ENCODE measurements around the gene KIF19.

KIF19 gene

DNA sequence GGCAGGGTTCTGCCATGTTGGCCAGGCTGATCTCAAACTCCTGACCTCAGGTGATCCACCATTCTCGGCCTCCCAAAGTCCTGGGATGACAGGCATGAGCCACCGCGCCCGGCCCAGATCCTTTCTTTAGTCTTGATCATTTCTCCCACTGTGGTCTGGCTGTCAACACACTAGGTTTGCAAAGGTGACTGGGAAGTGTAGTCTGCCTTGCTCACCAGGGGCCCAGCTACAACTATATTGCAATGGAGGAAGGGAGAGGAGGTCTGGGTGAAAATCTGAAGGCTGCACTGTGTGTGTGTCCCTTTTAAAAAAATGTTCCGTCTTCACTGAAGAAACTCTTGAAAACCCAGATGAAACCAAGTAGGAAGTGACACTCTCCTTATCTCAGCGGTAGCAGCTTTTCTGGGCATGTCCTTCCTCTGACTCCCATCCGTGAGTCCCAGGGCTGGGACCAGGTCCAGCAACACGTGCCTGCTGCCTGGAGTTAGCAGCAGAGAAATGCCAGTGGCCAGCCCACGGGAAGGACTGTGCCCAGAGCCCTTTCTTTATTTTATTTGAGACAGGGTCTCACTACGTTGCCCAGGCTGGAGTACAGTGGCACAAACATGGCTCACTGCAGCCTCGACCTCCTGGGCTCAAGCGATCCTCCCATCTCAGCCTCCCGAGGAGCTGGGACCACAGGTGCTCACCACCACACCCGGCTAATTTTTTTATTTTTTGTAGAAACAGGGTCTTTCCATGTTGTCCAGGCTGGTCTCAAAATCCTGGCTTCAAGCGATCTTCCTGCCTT lies 17.8 kb upstream of the KIF19 start:
- no peak for DNase-seq

- no peak for DNase-seq
Measured at GRCh38 chr17:74309902-74310301, 16.1 kb upstream of the KIF19 start.

DNA sequence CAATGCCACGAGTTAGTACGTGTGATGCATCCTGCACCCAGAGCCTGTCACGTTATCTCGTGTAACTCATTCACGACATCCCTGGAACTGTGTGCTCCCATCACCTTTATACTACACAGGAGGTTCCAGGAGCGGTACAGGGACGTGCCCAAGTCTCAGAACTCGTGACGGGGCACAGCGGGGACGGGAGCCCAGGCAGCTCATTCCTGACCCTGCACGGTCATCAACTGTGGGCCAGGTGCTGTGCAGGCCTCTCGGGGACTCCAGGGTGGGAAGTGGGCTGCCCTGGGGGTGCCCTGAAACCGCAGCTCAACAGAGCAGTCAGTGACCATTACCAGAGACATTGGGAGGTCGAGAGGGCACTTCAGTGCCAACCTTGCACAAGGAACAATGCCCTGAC lies 11.1 kb upstream of the KIF19 start:
- DNase-seq = no peak

DNA sequence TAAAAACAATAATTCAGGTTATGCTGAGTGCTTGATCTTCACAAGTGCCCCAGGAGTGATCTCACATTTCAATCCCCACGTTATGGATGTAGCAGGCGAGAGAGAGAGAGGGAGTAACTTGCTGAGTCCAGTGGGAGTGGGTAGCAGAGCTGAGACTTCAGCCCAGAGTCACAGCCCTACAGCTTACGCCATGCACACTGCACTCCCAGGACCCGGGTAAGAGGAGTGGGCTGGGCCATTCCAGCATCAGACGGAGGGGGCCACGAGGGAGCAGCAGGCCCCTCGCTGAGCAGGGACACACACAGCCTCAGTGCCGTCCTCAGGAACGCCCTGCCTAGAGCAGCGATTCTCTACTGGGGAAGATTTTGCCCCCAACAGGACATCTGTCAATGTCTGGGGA lies 9.8 kb upstream of the KIF19 start:
- no peak for DNase-seq

DNA sequence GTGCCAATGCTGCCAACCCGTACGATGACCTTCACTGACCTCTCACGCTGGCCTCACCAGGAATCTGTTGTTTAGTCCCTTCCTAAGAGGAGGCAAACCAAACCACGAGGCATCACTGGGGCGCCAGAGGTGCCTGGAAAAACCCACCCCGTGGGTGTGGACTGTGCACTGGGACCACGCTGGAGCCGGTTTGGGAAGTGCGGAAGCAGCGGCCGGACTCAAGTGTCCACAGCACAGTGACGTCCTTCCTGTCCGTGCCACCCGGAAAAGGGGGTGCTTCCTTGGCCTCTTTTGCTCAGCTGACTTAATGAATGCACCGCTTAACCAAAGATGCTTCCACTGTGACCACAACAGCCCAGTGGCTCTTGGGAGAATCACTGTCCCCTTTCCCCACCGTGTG lies 9.0 kb upstream of the KIF19 start:
- no peak for DNase-seq

DNA sequence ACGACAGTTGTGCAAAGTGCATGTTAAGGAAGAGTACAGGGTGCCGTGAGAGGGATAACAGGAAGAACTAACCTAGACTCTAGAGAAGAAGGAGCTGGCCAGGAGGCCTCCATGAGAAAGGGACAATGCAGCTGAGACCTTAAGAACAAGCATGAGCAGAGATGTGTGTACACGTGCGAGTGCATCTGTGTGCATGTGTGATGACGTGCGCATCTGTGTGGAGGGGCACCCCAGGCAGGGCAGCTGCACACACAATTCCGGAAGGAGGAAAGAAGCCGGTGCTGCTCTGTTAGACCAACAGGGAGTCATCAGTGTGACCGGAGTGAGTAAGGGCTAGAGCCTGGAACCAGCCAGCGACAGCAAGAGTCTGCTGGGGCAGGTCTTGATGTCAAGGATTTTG lies 7.6 kb upstream of the KIF19 start:
- no peak for DNase-seq

GRCh38 chr17:74324521-74324920 lies 1.5 kb upstream of the KIF19 start:
- DNase-seq = no peak

- no peak for DNase-seq
Measured at GRCh38 chr17:74325376-74325742, 667 bp upstream of the KIF19 start.

DNA sequence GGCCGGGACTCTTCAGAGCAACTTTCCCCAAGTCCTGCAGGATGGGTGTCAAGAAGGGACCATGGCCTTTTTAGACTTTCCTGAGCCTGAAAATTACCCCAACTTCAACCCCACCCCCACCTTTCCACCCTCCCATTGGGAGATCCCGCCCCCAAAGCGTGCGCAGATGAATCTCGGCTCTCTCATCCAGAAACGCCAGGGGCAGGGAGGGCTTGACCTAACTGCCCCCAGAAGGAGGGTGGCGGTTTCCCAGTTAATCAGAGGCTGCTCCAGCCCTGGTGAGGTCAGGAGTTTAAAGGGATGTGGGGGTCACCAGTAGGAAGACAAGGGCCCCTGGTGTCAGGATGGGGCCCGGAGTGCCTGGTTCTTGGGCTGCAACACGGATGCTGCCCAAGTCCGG lies 480 bp downstream of the KIF19 start:
- DNase-seq = no peak

- no peak for DNase-seq
Measured at GRCh38 chr17:74328487-74328886, 2.5 kb downstream of the KIF19 start.

DNA sequence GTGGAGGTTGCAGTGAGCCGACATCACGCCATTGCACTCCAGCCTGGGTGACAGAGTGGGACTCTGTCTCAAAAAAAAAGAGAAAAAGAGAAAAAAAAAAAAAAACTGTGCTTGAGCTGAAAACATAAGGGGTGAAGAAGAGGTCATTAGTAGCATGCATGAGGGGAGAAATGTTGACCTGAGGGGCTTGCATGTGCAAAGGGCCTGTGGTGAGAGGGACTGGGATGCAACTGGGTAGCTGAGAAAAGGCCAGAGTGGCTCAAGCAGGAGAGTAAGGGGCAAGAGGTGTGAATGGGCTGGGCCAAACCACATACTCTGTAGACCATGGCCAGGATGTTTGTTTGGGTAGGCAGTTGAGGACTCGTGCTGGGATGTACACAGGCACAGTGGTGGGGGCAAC lies 3.4 kb downstream of the KIF19 start:
- no peak for DNase-seq

DNA sequence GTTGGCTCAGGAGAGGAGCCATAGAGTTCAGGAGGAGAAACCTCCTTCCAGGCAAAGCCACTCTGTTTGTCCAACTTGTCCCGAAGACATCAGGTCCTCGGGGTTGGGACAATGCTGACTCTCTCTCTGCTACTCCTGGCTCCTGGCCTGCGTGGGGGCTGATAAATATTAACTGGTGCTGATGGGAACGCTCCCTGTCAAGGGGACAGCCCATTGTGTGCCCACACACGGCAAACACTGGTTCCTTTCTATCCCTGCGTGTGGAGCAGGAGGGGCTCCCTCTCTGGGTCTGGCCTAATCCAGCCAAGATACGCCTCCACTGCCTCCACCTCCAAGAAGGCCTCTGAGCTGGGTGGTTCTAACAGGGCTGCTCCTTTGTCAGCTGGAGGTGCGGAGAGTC lies 4.4 kb downstream of the KIF19 start:
- no peak for DNase-seq

DNA sequence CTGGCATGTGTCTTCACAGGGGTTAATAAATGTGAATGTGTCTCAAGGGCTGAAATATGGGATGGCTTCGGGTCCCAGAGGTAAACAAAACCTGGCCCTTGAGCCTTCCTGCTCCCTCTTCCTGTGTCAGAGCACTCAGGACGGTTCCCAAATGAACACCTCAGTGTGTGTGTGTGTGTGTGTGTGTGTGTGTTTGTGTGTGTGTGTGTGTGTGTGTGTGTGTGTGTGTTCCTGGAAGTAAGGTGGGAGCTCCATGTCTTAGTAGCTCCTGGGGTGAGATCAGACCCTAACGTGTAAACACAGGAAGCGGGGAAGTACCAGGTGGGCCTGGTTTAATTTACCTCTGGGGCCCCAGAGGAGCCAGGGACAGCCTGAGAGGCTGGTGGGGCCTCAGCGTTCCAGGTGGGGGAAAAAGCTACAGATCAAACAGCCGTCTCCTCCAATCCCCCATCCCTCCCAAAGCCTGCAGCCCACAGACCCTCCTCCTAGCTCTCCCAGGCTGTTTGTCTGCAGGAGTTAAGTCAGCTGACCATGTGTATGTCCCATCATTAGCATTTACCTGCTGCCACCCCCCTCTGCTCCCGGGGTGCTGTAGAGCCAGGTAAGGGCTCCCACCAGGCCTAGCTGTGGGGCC lies 6.1 kb downstream of the KIF19 start:
- no peak for DNase-seq

DNA sequence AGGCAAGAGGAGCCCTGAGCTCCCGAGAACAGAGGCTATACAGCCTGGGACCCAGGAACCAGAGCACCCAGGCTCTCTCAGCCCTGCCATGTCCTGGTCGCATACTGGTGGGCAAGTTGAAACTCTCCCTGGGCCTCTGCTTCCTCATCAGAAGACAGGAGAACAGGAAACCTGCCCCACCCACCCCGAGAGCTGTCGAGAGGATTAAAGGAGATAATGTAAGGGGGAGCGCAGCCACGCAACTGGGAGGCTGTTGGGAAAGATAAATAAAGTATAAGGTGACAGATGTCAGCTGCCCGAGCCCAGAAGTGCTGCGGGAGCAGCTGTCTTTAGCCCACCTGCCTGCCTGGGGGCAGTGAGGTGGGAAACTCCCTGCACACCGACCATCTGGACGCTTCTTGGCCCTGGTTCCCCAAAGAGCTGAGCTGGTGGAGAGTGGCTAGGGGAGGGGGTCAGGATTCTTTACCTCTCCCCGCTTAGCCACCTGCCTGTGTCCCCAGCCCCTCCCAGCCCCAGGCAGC lies 6.8 kb downstream of the KIF19 start:
- DNase-seq = no peak

GRCh38 chr17:74334393-74335039 lies 8.5 kb downstream of the KIF19 start:
- DNase-seq = no peak

DNA sequence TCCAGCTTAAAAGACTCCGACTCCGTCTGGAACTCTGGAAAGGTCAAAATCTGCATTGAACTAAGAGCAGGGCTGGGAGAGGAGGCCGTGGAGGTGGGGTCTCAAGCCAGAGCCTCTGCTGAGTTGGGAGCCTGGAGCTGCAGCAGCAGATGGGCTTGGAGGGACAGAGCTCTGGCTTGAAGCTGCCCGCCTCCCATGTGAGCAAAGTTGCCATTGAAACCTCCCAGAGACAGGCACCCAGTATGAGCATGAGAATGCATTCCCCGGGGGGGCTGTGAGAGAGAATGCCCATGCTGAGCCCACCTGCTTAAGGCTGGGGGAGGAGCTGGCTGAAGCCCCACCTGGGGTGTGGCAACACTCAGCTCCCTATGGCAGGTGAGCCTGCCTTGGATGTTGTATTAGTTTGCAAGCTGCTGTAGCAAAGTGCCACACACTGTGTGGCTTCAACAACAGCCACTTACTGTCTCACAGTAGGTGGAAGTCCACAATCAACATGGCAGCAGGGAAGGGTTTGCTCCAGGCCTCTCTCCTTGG lies 9.6 kb downstream of the KIF19 start:
- DNase-seq = no peak

DNA sequence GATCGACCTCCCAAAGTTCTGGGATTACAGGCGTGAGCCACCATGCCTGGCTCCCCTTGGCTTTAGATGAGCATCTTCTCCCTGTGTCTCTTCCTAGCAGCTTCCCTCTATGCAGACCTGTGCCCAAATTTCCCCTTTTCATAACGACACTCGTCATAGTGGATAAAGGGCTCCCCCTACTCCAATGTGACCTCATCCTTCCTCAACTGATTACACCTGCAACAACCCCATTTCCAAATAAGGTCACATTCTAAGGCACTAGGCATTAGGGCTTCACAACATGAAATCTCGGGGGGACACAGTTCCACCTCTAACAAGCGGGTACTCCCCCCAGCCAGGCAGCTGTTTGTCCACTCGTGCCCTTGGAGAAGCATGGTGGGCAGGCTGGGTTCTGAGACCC lies 10.3 kb downstream of the KIF19 start:
- DNase-seq = no peak

GRCh38 chr17:74337834-74338500 lies 11.9 kb downstream of the KIF19 start:
- DNase-seq = no peak

- no peak for DNase-seq
Measured at GRCh38 chr17:74339537-74340195, 13.6 kb downstream of the KIF19 start.

- DNase-seq = no peak
Measured at GRCh38 chr17:74340470-74341023, 14.5 kb downstream of the KIF19 start.

GRCh38 chr17:74342224-74342623 lies 16.2 kb downstream of the KIF19 start:
- DNase-seq = no peak

DNA sequence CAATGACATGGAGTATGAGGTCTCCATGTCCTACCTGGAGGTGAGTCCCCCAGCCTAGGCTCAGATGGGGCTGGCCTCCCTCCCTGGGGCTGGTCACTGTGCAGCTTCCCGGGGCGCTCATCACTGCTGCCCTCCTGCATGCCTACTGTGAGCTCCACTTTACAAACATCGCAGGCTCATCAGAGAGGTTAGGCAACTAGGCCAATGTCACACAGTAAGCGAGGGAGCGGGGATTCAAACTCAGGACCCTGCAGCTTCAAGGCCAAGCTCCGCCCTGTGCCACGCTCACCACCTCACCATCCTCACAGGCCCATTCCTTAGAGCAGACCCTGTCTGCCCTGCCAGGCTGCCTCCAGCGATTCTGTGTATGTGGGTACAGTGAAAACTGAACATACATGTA lies 17.1 kb downstream of the KIF19 start:
- DNase-seq = no peak

All from activated CD4-positive, alpha-beta T cell treated with anti-CD3 and anti-CD28 coated beads for 48 hours (primary cell).